ENCODE measurements around the gene NR4A1.

DNA sequence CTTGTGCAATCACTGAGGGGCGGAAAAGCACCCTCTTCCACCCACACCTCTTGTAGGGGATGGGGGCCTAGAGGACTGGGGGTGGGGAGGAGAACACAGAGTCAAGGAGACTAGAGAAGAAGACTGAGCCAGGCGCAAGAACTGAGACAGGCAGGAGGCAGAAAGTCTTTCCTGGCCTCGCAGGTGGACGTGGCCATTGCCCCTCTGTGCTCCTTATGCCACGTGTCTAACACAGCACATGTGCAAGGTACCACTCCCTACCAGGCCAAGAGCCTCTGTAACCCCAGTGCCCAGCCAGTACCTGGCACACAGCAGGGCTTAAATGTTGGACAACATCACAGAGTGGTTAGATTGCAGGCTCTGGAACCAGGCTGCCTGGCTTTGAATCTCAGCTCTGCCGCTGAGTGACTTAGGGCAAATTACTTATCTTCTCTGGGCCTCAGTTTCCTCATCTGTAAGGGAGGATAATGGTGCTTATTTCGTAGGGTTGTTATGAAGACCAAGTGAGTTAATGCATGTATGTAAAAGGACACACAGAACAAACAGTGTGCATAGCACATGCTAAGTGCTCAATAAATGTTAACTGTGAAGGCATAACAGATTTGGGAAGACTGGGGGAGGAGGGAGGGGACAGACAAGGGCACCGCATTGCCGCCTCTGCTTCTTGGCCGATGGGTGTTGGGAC, 45.9 kb upstream of the NR4A1 start:
- TF ChIP-seq, protein P1, sequence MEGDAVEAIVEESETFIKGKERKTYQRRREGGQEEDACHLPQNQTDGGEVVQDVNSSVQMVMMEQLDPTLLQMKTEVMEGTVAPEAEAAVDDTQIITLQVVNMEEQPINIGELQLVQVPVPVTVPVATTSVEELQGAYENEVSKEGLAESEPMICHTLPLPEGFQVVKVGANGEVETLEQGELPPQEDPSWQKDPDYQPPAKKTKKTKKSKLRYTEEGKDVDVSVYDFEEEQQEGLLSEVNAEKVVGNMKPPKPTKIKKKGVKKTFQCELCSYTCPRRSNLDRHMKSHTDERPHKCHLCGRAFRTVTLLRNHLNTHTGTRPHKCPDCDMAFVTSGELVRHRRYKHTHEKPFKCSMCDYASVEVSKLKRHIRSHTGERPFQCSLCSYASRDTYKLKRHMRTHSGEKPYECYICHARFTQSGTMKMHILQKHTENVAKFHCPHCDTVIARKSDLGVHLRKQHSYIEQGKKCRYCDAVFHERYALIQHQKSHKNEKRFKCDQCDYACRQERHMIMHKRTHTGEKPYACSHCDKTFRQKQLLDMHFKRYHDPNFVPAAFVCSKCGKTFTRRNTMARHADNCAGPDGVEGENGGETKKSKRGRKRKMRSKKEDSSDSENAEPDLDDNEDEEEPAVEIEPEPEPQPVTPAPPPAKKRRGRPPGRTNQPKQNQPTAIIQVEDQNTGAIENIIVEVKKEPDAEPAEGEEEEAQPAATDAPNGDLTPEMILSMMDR (conservative IDR thresholded peaks at IDR 0.05; ENCODE audit: low read length), result no peak
- TF ChIP-seq EZH2phosphoT487 (IDR thresholded peaks at IDR 0.05; ENCODE audit: borderline replicate concordance, low read depth, low read length), result no peak

All from OCI-LY7 (cell line).